H1 (cell line): ENCODE data around the gene SND1. TPM values are rescaled to one million over a fixed set of nuclear protein-coding genes. Genes with fewer than 3 reads are reported as not detected.

Experiments
- BACH1 ChIP-seq: IDR thresholded peaks from 2 replicates; pipeline ENCODE4 v1.6.1; 2012; ENCODE audit warnings: low read length, improper control_type of control experiment
- CBX8 ChIP-seq: fragments of 300-800, 300-1000 bp; sonication (generic); IDR thresholded peaks from 2 replicates; pipeline ENCODE4 v1.7.1; 2016; ENCODE audit warnings: low read depth, low read length, borderline replicate concordance
- CHD2 ChIP-seq: IDR thresholded peaks from 2 replicates; pipeline ENCODE4 v1.6.1; 2012; ENCODE audit warnings: low read length, improper control_type of control experiment
- CREB1 ChIP-seq: IDR thresholded peaks from 2 replicates; pipeline ENCODE4 v1.6.1; 2012; ENCODE audit warnings: inconsistent platforms
- EGR1 ChIP-seq: IDR thresholded peaks from 2 replicates; pipeline ENCODE4 v1.6.1; 2011; ENCODE audit warnings: low read depth, low read length, borderline replicate concordance
- EP300 ChIP-seq, 2 experiments: IDR thresholded peaks; 1 replicate in 1 of 2; 2 replicates in 1 of 2; pipeline ENCODE4 v1.6.1; 2011 to 2012; ENCODE audit warnings: low read depth in 2 of 2, low read length in 2 of 2, mild to moderate bottlenecking in 2 of 2, borderline replicate concordance in 1 of 2, inconsistent platforms in 1 of 2, moderate library complexity in 1 of 2
- HDAC2 ChIP-seq, 2 experiments: fragments of 300-600 bp in 1 of 2; sonication (generic) in 1 of 2; IDR thresholded peaks; 2 replicates each; pipeline ENCODE4 v1.6.1; 2011 to 2012; ENCODE audit warnings: low read depth in 2 of 2, low read length in 2 of 2, mild to moderate bottlenecking in 2 of 2, moderate library complexity in 2 of 2, borderline replicate concordance in 1 of 2, inconsistent platforms in 1 of 2
- JUND ChIP-seq: IDR thresholded peaks from 2 replicates; pipeline ENCODE4 v1.6.1; 2011; ENCODE audit warnings: mild to moderate bottlenecking, improper control_type of control experiment, low read length
- KDM4A ChIP-seq: IDR thresholded peaks from one replicate; pipeline ENCODE4 v1.7.1; 2012; ENCODE audit warnings: low read depth, mild to moderate bottlenecking, moderate library complexity, low read length, inconsistent platforms; ENCODE audit not compliant: severe bottlenecking
- NRF1 ChIP-seq: IDR thresholded peaks from 2 replicates; pipeline ENCODE4 v1.6.1; 2011; ENCODE audit warnings: mild to moderate bottlenecking, low read depth, low read length, improper control_type of control experiment
- SP1 ChIP-seq: IDR thresholded peaks from 2 replicates; pipeline ENCODE4 v1.6.1; 2011; ENCODE audit warnings: low read depth, low read length
- TCF12 ChIP-seq: IDR thresholded peaks from 2 replicates; pipeline ENCODE4 v1.6.1; 2011; ENCODE audit warnings: low read depth, mild to moderate bottlenecking, low read length
- TEAD4 ChIP-seq: IDR thresholded peaks from 2 replicates; pipeline ENCODE4 v1.6.1; 2012; ENCODE audit warnings: low read depth, low read length, inconsistent platforms, mixed read lengths
- YY1 ChIP-seq: IDR thresholded peaks from 2 replicates; pipeline ENCODE4 v1.6.1; 2011; ENCODE audit warnings: low read depth, mild to moderate bottlenecking, low read length
- polyA plus RNA-seq, 7 experiments: library from polyadenylated mRNA; depleted of rRNA in 3 of 7; stranded (reverse) in 5 of 7; unstranded in 2 of 7; fragments of >200 nt in 5 of 7; fragments of 200-250 nt in 2 of 7; gene quantifications; 1 replicate in 5 of 7; 2 replicates in 1 of 7; 4 replicates in 1 of 7; pipeline versions ENCODE4 v1.2.1 to v1.2.3, GENCODE V29; 2011 to 2013; ENCODE audit warnings: missing spikeins in 2 of 7, mixed read lengths in 2 of 7
- total RNA-seq: library from RNA; stranded (reverse); fragmentation: NEBNext Ultra II Directional; extraction: Animal tissue kit (Norgen Biotek cat#: 25700); gene quantifications from 2 replicates; pipeline ENCODE4 v1.2.1, GENCODE V29; 2021
- TF ChIP-seq, protein P1 (sequence below): IDR thresholded peaks from 2 replicates; pipeline ENCODE4 v1.6.1; 2012; ENCODE audit warnings: inconsistent platforms
- TF ChIP-seq, protein P2 (sequence below): IDR thresholded peaks from 2 replicates; pipeline ENCODE4 v1.6.1; 2011; ENCODE audit warnings: low read depth, mild to moderate bottlenecking, low read length; ENCODE audit not compliant: insufficient read depth

Gene SND1
- total and polyA plus RNA-seq, 2 of the 8 experiments (the other 6 are each of a cell fraction or from before 2014, with no cell fraction given): 122 to 290 TPM

DNA sequence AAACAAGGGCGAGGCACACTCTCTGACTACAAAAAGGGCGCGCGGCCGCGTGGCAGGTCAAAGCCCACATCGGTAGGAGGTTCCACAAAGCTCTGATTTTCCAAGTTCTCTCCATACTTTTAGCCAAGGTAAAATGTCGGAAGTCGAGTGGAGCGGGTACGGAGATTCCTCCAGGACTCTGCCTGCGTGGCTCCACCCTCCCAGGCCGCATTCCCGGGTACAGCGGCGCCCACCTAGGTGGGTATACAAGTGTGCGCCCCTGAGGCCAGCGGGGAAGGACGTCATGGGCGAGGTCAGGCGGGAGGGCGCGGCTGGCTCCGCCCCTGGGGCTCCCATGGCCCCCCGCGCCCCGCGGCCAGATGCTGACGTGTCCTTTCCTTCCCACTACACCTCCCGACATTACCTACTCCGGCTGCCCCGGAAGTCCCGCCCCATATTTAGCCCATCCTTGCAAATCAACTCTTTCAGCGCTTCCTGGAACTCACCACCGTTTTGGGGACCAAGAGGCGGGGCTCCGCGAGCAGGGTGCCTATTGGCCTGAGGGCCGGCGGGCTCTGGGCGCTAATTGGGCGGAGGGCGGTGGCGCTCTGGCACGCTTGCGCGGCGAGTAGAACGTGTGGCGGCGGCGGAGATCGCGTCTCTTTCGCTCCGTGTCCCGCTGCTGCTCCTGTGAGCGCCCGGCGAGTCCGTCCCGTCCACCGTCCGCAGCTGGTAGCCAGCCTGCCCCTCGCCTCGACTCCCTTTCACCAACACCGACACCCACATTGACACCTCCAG, at the start of gene SND1 (continued):
- peak; percentile 47 for TF ChIP-seq NRF1
- peak; percentile 57 for TF ChIP-seq SP1
- peak; percentile 9; the same call in 1 of the 2 replicates for TF ChIP-seq BACH1
- TF ChIP-seq, protein P1, sequence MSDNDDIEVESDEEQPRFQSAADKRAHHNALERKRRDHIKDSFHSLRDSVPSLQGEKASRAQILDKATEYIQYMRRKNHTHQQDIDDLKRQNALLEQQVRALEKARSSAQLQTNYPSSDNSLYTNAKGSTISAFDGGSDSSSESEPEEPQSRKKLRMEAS: peak; percentile 82
- peak; percentile 91 for TF ChIP-seq CREB1
- TF ChIP-seq KDM4A: peak; percentile 8
- no peak for TF ChIP-seq EGR1
- no peak for TF ChIP-seq EP300 (IDR thresholded peaks at IDR 0.05; ENCODE audit: borderline replicate concordance in 1 of 2, low read depth in 2 of 2, low read length in 2 of 2)
- peak; percentile 44; the same call in 1 of the 2 replicates for TF ChIP-seq JUND
- TF ChIP-seq TEAD4: peak; percentile 60; the same call in 1 of the 2 replicates
- 0 out of 4 replicates have a peak, but pooled peaks have one; percentile 8 to 36 for TF ChIP-seq HDAC2 (IDR thresholded peaks at IDR 0.05; ENCODE audit: borderline replicate concordance in 1 of 2, low read depth in 2 of 2, low read length in 2 of 2)
- TF ChIP-seq, protein P2, sequence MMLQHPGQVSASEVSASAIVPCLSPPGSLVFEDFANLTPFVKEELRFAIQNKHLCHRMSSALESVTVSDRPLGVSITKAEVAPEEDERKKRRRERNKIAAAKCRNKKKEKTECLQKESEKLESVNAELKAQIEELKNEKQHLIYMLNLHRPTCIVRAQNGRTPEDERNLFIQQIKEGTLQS: 0 out of 2 replicates have a peak, but pooled peaks have one; percentile 40
- no peak for TF ChIP-seq TCF12
- no peak for TF ChIP-seq CBX8
- TF ChIP-seq CHD2: 0 out of 2 replicates have a peak, but pooled peaks have one; percentile 5
- no peak; the same call in 1 of the 2 replicates for TF ChIP-seq YY1
